GM18526 (cell line): ENCODE results near the gene CYTIP.

ENCODE experiments used
- POLR2A ChIP-seq: IDR thresholded peaks from 3 replicates; pipeline ENCODE4 v1.6.1; 2011; ENCODE audit not compliant: insufficient read length; ENCODE audit errors: extremely low read depth

The CYTIP gene

GRCh38 chr2:157440404-157441071, 3.4 kb downstream of the CYTIP start:
- TF ChIP-seq POLR2A = no peak

DNA sequence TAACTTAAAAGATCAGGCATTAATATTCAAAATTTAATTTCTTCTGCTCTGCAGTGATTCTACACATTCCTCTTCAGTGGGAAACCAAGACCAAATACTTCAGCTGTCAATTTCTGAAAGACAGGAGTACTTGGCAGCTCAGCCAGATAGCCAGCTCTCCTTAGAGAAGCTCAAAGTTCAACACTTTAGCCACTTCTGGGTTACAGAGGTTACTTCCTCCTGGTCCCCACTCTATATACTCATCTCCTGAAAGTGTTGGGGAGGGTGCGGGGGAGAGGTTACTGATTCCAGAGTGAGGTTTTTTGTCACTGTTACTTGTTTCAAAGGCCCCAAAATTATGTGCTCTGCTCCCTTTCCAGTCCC, 4.1 kb downstream of the CYTIP start:
- peak; percentile 34 for TF ChIP-seq POLR2A

DNA sequence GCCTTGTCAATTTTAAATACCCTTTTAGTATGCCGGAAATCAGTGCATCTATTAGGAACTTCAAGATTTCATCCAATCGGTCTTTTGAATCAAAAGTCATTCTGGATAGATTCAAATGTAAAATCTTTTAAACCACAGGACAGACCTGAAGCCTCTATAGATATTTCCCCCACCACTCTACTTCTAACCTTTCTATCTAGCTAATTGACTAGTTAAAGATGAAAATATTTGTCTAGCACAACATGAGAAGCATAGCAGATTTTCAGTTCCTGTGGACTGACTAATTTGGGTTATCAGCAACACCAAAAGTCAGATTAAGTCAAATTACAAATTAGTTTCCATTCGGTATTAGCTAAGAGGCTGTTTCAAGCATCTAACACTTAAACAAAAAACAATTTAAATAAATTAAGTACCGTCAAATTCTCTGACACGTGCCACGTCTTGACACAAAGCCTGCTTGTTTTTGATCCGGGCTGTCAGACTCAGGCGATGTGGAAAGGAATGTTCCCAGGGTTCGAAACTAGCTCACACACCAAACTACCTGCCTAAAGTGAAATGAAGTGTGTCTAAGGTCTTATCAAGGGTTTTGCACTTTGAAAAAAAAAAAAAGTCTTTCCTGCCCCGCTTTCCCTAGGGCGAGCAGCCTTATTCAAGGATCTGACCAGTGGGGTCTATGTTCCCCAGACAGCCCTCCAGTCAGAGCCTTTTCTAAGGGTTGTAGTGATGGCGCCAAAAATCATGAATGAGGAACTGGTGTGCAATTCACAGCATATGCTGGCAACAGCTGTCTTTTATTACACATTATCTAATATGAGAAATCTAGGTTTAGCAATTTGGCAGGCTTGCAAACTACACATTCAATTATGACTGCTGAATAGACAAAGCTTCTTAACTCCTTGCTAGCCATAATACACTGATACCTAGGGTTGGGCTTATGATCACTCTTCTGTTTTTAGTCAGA, 4.7 kb downstream of the CYTIP start:
- no peak for TF ChIP-seq POLR2A

GRCh38 chr2:157433394-157433793, 10.5 kb downstream of the CYTIP start:
- TF ChIP-seq POLR2A = no peak

GRCh38 chr2:157432475-157433106, 11.3 kb downstream of the CYTIP start:
- TF ChIP-seq POLR2A = no peak

- no peak for TF ChIP-seq POLR2A
Observed at GRCh38 chr2:157431176-157431575, 12.7 kb downstream of the CYTIP start.

DNA sequence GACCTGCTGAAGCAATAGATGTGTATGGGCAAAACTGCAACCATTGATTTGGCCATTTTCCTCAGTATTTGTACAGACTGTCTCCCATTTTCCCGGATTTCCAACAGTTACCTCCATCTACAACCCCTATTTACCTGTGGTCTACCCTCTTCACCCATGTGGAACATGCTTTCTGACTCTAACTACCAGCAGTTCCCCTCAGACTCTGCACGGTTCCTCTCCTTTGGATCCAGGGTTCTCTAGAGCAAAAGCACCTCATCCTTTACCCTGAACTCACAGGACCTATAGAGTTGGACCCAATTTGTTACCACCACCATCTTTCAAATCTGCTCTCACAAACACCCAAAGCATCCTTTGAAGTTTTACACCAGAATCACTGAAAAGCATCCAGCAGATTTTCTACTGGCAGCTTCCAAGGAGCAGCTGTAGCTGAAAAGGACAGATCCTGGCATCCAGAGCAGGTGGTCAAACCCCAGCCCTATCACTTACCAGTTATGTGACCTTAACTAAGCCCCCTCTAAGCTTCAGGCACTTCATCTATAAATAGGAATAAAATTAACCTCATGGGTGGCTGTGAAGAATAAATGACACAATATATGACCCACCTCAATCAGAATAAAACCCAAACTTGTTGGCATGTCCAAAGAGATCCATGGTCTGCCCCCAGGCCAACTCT, 15.3 kb downstream of the CYTIP start:
- TF ChIP-seq POLR2A = no peak

GRCh38 chr2:157427922-157428303, 16.0 kb downstream of the CYTIP start:
- TF ChIP-seq POLR2A = no peak

GRCh38 chr2:157427003-157427921, 16.6 kb downstream of the CYTIP start:
- no peak for TF ChIP-seq POLR2A

DNA sequence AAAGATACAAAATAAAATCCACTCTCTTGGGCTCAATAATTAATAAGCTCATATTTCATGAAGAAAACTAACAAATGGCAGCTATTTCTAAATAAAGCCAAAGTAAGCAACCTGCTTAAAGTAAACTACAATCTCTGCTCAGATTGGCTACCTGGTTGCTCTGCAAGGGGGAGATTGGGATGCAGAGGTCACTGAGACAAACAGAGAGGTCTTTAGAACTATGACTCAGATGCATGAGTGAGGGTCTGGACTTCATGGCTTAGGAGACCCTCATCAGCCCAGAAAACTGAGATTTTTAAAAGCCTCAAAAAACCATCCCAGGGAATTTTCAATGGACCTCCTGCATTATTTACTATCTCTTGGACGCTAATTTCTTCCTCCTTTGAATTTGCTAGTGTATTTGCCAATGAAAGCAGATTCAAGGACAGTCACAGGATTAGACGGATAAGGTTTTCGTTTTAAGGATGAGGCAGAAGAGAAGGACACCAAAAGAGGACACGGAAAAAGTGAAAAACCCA, 17.4 kb downstream of the CYTIP start:
- TF ChIP-seq POLR2A = no peak

GRCh38 chr2:157424374-157424773, 19.5 kb downstream of the CYTIP start:
- no peak for TF ChIP-seq POLR2A

- TF ChIP-seq POLR2A = no peak
Observed at GRCh38 chr2:157421964-157422363, 21.9 kb downstream of the CYTIP start.

GRCh38 chr2:157421331-157421944, 22.5 kb downstream of the CYTIP start:
- TF ChIP-seq POLR2A = no peak
